GM18909 (cell line): ENCODE results near the gene IKBKE.

Source experiments
- ATAC-seq: cut with Tn5 transposase; IDR thresholded peaks from one replicate; pipeline ENCODE4 v1.9.1; 2021; ENCODE audit warnings: mild to moderate bottlenecking; ENCODE audit not compliant: unreplicated experiment, poor library complexity

IKBKE gene

DNA sequence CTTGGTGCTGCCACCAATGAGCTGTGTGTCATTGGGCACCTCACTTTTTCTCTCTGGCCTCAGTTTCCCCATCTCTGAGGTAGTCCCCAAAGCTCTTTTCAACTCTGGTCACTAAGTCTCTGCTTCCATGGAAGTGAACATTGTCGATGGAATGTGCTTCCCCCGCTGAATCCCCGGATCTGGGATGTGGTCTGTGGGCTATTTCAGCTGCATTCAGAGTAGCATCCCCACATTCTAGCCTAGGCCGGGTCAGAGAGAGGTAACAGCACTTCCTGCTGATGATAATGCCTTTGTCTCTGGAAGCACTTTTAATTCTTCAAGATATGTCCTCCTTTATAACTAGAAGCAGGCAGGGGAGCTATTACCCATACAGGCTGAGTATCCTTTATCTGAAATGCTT, 66.9 kb downstream of the IKBKE start:
- ATAC-seq: no peak

DNA sequence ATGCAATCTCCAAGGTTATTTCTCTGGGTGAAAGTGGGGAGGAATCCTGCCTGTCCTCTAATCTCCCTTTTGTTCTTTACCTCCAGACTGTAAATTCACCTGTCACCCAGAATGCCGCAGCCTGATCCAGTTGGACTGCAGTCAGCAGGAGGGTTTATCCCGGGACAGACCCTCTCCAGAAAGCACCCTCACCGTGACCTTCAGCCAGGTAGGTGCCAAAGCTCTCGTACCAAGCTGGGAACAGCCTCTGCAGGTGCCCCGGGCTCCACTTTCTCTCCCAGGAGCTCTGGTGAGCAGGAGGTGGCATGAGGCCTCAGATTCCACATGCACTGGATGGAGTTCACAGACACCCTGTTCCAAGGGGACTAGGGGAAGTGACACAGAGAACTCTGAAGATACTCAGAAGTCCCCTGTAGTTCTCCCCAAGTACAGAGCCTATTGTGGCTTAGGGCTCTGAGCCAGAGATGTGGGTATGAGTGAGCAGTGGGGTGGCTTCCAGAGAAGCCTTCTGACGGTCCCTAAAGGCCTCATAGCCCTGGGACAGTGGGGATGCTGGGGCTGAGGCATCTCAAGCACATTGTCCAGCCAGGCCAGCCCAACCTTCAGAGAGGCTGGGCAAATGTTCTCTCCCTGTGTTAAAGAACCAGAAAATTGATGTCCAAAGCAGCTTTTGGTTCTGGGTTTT, 68.0 kb downstream of the IKBKE start:
- no peak for ATAC-seq

DNA sequence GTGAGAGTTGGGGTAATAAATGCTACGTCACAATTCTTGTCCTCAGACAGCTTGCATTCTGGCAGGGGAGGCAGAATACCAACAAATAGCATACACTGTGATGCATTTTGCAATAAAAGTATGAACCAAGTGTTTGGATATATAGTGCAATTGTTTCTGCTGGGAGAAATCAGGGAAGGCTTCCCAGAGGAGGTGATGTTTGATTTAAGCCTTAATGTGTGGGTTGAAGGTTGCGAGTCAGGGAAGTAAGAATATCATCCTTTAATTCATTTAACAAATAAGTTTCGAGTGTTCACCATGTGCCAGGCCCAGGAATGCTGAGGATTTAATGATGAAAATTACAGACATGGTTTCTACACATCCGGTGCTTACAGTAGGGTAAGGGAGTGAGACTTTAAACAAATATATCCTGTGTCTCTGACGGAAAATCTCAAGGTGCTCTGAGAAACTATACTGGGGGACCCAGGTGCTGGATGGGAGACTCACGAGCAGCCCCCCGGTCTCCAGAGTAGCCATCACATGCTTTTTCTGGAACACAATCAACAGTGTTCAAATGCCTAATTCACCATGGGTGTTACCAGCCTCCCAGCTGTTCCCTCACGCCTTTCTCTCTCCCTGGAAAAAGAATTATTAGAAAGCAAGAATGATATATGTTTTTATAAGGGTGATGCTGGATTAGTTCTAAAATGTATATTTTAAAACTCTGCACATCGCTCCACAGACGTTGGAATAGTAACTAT, 68.8 kb downstream of the IKBKE start:
- ATAC-seq: no peak

DNA sequence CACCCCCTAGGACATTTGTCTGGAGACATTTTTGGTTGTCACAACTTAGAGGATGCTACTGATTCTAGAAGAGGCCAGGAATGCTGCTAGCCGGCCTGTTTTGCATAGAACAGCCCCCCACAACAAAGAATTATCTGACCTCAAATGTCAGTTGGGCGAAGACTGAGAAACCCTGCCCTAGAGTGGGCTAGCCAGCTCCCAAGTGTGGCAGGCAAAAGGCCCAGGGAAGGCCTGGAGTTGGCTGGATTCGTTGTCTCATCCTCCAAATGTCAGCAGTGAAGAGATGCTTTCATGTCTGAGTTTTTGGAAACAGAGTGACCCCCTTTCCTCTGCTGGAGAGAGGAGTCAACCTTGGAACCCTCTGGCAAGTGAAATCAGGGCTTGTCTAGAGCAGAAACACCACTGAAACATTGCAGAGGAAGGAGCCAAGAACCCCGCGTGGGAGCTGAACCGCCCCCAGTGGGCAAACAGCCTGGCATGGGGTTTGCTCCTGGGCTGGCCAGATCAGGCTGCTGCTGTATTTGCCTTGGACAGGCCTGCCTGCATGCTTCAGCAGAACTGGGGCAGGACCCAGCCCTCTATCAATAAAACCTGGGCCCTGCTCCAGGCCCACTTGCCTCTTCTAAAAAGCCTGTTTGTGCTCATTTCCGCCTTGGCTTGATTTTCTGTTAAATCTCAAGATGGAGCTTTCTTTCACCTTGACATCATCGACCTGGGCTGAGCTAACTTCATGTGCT, 69.9 kb downstream of the IKBKE start:
- ATAC-seq: no peak

DNA sequence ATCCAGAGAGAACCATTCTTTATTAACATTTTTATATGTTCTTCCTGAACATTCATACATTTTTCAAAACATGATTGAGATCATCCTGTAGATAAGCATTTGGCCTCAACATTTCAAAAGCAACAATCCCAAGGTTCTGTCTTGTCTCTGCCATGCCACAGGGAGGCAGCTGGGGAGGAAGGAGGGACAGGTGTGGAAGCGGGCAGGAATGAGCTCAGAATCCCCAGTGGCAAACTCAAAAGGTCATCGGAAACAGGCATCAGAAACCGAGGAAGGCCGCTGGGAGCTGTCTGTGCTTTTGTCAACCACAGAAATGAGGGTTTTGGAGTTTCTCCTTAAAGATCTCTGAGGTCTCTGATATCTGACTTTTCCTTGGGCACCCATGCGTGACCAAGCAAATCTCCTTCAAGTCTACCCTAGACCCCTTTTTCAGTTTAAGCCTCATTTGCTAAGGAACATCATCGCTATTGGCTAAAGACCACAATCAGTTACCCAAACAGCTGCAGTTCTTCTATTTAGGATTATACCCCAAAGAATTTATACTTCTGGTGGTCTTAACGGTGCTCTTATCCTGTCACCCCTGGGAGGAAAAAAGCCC, 71.1 kb downstream of the IKBKE start:
- no peak for ATAC-seq

DNA sequence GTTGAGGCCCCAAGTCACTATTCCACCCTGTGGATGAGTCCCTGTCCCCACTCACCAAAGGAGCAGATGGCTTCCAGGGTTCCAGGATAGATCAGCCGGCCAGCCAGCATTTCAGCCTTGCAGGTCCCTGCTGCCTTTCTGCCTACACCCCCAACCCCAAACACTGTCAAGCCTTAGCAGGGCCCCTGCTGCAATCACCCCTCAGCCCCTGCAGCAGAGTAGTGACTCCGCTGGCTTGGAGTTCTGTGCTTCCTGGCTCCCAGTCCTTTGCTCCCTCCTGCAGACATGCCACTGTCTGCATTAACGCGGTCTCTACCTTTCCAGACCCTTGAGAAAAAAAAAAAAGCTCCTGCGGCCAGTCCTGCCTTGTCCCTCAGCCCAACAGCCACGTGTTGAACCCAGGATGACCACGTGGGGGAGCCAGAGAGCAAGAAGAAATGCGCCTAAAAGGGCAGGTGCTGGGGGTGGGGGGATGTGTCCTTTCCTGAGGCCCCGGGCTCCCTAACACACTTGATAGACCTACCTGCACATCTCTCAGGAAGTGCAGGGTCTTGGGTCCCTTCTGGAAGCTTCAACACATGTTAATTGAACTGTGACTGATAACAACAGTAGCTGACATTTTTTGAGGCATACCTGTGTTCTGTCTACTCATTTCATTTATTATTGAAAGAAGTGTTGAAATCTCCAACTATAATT, 74.4 kb downstream of the IKBKE start:
- peak; percentile 47 for ATAC-seq

DNA sequence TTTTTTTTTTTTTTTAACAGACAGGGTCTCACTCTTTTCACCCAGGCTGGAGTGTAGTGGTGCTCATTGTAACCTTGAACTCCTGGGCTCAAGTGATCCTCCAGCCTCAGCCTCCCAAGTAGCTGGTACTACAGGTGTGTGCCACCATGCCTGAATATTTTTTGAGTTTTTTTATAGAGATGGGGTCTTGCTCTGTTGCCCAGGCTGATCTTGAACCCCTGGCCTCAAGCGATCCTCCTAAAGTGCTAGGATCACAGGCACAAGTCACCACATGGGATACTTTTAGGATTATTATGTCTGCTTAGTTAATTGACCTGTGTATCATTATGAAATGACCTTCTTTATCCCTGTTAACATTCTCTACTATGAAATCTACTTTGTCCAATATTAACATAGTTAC, 75.1 kb downstream of the IKBKE start:
- no peak for ATAC-seq
